HepG2 (cell line): ENCODE results near the gene EDAR. TPM values are rescaled to one million over a fixed set of nuclear protein-coding genes. Genes with fewer than 3 reads are reported as not detected.
A peak's percentile ranks its signal among the peaks of the same experiment; 100 is the strongest.

Experiments
- ATF7 ChIP-seq, 2 experiments: fragments of 450-650 bp in 1 of 2; sonication (generic) in 1 of 2; formaldehyde crosslinking in 1 of 2; IDR thresholded peaks; 2 replicates each; pipeline versions ENCODE4 v1.4.0 to v1.6.1; 2016 to 2020; ENCODE audit warnings: antibody characterized with exemption in 1 of 2, mild to moderate bottlenecking in 1 of 2, missing genetic modification reagents in 1 of 2
- CHD2 ChIP-seq: IDR thresholded peaks from 2 replicates; pipeline ENCODE4 v1.6.1; 2011; ENCODE audit warnings: low read depth, low read length, improper control_type of control experiment
- KDM5A ChIP-seq: fragments of 200-600 bp; sonication (generic); IDR thresholded peaks from 2 replicates; pipeline ENCODE4 v1.7.0; 2018; ENCODE audit warnings: antibody characterized with exemption, mild to moderate bottlenecking, low read length, borderline replicate concordance
- KLF11 ChIP-seq: IDR thresholded peaks from 2 replicates; pipeline ENCODE4 v1.6.1; 2016; ENCODE audit warnings: missing compliant biosample characterization
- NBN ChIP-seq: fragments of 450-650 bp; conservative IDR thresholded peaks from 2 replicates; pipeline ENCODE4 v1.6.1; 2017
- PAWR ChIP-seq: sonication (generic); formaldehyde crosslinking; IDR thresholded peaks from 2 replicates; pipeline ENCODE4 v1.4.0; 2020; ENCODE audit warnings: missing genetic modification reagents, mild to moderate bottlenecking, borderline replicate concordance
- PHF5A ChIP-seq: IDR thresholded peaks from one replicate; pipeline ENCODE4 v1.6.1; 2018; ENCODE audit warnings: low read depth, missing genetic modification reagents; ENCODE audit not compliant: unreplicated experiment
- SCMH1 ChIP-seq: sonication (generic); formaldehyde crosslinking; IDR thresholded peaks from 2 replicates; pipeline ENCODE4 v1.9.0; 2021; ENCODE audit warnings: missing genetic modification reagents, mild to moderate bottlenecking, borderline replicate concordance
- XRCC5 ChIP-seq: fragments of 200-400 bp; formaldehyde crosslinking; optimal IDR thresholded peaks from 2 replicates; pipeline ENCODE3; 2017; ENCODE audit warnings: mild to moderate bottlenecking, low read length
- ZC3H4 ChIP-seq: sonication (generic); formaldehyde crosslinking; IDR thresholded peaks from 2 replicates; pipeline ENCODE4 v1.4.0; 2020; ENCODE audit warnings: missing genetic modification reagents, borderline replicate concordance
- ZFP1 ChIP-seq: IDR thresholded peaks from 2 replicates; pipeline ENCODE4 v1.6.1; 2016
- ZNF354B ChIP-seq: sonication (generic); formaldehyde crosslinking; IDR thresholded peaks from 2 replicates; pipeline ENCODE4 v1.8.0; 2022; ENCODE audit warnings: mild to moderate bottlenecking, missing genetic modification reagents
- ZNF44 ChIP-seq: sonication (generic); formaldehyde crosslinking; IDR thresholded peaks from 2 replicates; pipeline ENCODE4 v1.5.1; 2020; ENCODE audit warnings: mild to moderate bottlenecking, missing genetic modification reagents
- ZNF605 ChIP-seq: sonication (generic); formaldehyde crosslinking; IDR thresholded peaks from 2 replicates; pipeline ENCODE4 v1.8.0; 2022; ENCODE audit warnings: mild to moderate bottlenecking, missing genetic modification reagents
- ZNF7 ChIP-seq: IDR thresholded peaks from 2 replicates; pipeline ENCODE4 v1.6.1; 2016; ENCODE audit warnings: missing biosample characterization, missing genetic modification reagents
- ZNF703 ChIP-seq: sonication (generic); formaldehyde crosslinking; IDR thresholded peaks from 2 replicates; pipeline ENCODE4 v1.5.1; 2020; ENCODE audit warnings: missing genetic modification reagents, mild to moderate bottlenecking, moderate library complexity, borderline replicate concordance
- ZSCAN25 ChIP-seq: sonication (generic); formaldehyde crosslinking; IDR thresholded peaks from 2 replicates; pipeline ENCODE4 v1.8.0; 2022; ENCODE audit warnings: mild to moderate bottlenecking, missing genetic modification reagents
- polyA plus RNA-seq, 8 experiments: library from polyadenylated mRNA; depleted of rRNA in 3 of 8; stranded (reverse) in 7 of 8; unstranded in 1 of 8; fragments of >200 nt; fragmentation: Illumina TruSeq in 4 of 8; extraction: Trizol in 4 of 8; gene quantifications; 2 replicates each; pipeline versions ENCODE4 v1.2.1 to v1.2.3, GENCODE V29; 2011 to 2016; ENCODE audit warnings: low read depth in 4 of 8, missing spikeins in 1 of 8, mixed read lengths in 1 of 8; ENCODE audit not compliant: insufficient read depth in 1 of 8
- total RNA-seq, 5 experiments: library from RNA; depleted of rRNA; stranded (reverse); fragments of >200 nt; fragmentation: Illumina TruSeq; extraction: Trizol; gene quantifications; 2 replicates each; pipeline ENCODE4 v1.2.3, GENCODE V29; 2016; ENCODE audit warnings: low read depth in 1 of 5
- TF ChIP-seq, protein P1 (sequence below): sonication (generic); formaldehyde crosslinking; conservative IDR thresholded peaks from 2 replicates; pipeline ENCODE4 v1.4.0; 2020; ENCODE audit warnings: mild to moderate bottlenecking, missing genetic modification reagents, moderate library complexity
- TF ChIP-seq, protein P2 (sequence below): sonication (generic); formaldehyde crosslinking; IDR thresholded peaks from 2 replicates; pipeline ENCODE4 v1.8.0; 2023; ENCODE audit warnings: mild to moderate bottlenecking, missing genetic modification reagents
- TF ChIP-seq, protein P3 (sequence below): sonication (generic); formaldehyde crosslinking; IDR thresholded peaks from 2 replicates; pipeline ENCODE4 v1.4.0; 2020; ENCODE audit warnings: mild to moderate bottlenecking, missing genetic modification reagents
- TF ChIP-seq, protein P4 (sequence below): sonication (generic); formaldehyde crosslinking; IDR thresholded peaks from 2 replicates; pipeline ENCODE4 v1.4.0; 2020; ENCODE audit warnings: missing genetic modification reagents; ENCODE audit errors: not compliant biosample characterization
- TF ChIP-seq, protein P5 (sequence below): sonication (generic); formaldehyde crosslinking; IDR thresholded peaks from 2 replicates; pipeline ENCODE4 v1.4.0; 2020; ENCODE audit warnings: missing genetic modification reagents

EDAR gene
- total and polyA plus RNA-seq, 2 of the 13 experiments (the other 11 are each of a cell fraction or from before 2014, with no cell fraction given) = not detected

DNA sequence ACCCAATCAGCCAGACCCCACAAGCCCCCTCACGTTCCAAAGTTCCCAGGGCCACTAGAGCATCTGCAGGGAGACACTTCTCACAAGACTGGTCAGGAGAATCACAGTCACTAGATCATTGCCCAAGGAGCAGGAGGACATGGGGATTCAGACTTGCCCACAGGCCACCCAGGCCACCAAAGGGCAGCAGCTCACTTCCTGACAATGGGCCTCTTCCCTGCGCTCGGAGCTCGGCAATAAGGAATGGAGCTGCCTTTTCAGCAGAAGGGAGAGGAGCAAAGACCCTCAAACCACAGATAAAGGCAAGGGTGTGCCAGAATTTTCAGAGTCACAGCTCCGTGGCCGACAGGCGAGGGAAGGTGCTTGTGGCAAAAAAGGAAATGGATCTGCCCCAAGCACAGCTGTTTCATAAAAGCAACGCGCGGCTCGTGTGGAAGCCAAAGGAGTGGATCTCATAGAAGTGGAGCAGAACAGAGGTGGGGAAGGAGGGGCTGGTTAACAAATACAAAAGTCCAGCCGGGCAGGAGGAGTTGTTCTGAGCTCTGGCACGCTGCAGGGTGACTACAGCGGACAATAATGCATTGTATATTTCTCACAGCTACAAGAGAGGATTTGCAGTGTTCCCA lies 72.1 kb downstream of the EDAR start (continued):
- TF ChIP-seq, protein P1, sequence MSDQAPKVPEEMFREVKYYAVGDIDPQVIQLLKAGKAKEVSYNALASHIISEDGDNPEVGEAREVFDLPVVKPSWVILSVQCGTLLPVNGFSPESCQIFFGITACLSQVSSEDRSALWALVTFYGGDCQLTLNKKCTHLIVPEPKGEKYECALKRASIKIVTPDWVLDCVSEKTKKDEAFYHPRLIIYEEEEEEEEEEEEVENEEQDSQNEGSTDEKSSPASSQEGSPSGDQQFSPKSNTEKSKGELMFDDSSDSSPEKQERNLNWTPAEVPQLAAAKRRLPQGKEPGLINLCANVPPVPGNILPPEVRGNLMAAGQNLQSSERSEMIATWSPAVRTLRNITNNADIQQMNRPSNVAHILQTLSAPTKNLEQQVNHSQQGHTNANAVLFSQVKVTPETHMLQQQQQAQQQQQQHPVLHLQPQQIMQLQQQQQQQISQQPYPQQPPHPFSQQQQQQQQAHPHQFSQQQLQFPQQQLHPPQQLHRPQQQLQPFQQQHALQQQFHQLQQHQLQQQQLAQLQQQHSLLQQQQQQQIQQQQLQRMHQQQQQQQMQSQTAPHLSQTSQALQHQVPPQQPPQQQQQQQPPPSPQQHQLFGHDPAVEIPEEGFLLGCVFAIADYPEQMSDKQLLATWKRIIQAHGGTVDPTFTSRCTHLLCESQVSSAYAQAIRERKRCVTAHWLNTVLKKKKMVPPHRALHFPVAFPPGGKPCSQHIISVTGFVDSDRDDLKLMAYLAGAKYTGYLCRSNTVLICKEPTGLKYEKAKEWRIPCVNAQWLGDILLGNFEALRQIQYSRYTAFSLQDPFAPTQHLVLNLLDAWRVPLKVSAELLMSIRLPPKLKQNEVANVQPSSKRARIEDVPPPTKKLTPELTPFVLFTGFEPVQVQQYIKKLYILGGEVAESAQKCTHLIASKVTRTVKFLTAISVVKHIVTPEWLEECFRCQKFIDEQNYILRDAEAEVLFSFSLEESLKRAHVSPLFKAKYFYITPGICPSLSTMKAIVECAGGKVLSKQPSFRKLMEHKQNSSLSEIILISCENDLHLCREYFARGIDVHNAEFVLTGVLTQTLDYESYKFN (CRISPR knock-in tag) = peak; percentile 40; the same call in 1 of the 2 replicates
- no peak for TF ChIP-seq KLF11
- no peak for TF ChIP-seq ZNF7 (CRISPR knock-in tag)
- TF ChIP-seq, protein P2, sequence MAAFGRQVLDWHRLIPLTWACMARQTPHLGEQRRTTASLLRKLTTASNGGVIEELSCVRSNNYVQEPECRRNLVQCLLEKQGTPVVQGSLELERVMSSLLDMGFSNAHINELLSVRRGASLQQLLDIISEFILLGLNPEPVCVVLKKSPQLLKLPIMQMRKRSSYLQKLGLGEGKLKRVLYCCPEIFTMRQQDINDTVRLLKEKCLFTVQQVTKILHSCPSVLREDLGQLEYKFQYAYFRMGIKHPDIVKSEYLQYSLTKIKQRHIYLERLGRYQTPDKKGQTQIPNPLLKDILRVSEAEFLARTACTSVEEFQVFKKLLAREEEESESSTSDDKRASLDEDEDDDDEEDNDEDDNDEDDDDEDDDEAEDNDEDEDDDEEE (CRISPR knock-in tag) = peak; percentile 28; the same call in 1 of the 2 replicates
- TF ChIP-seq KDM5A = no peak
- TF ChIP-seq ZFP1 = no peak
- TF ChIP-seq PHF5A (CRISPR knock-in tag) = no peak
- no peak for TF ChIP-seq ZNF703 (CRISPR knock-in tag)
- TF ChIP-seq SCMH1 (CRISPR knock-in tag) = no peak
- TF ChIP-seq ZC3H4 (CRISPR knock-in tag) = no peak
- TF ChIP-seq ATF7 (IDR thresholded peaks at IDR 0.05) = no peak
- TF ChIP-seq ATF7 (CRISPR knock-in tag; IDR thresholded peaks at IDR 0.05) = 0 out of 2 replicates have a peak, but pooled peaks have one; percentile 38
- TF ChIP-seq PAWR (CRISPR knock-in tag) = no peak
- TF ChIP-seq ZNF605 (CRISPR knock-in tag) = no peak
- TF ChIP-seq ZNF44 (CRISPR knock-in tag) = no peak
- TF ChIP-seq CHD2 = no peak
- TF ChIP-seq, protein P3, sequence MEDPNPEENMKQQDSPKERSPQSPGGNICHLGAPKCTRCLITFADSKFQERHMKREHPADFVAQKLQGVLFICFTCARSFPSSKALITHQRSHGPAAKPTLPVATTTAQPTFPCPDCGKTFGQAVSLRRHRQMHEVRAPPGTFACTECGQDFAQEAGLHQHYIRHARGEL = no peak
- TF ChIP-seq XRCC5 = peak; percentile 22
- TF ChIP-seq, protein P4, sequence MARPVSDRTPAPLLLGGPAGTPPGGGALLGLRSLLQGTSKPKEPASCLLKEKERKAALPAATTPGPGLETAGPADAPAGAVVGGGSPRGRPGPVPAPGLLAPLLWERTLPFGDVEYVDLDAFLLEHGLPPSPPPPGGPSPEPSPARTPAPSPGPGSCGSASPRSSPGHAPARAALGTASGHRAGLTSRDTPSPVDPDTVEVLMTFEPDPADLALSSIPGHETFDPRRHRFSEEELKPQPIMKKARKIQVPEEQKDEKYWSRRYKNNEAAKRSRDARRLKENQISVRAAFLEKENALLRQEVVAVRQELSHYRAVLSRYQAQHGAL (CRISPR knock-in tag) = no peak
- no peak for TF ChIP-seq ZNF354B (CRISPR knock-in tag)
- TF ChIP-seq NBN = no peak
- TF ChIP-seq, protein P5, sequence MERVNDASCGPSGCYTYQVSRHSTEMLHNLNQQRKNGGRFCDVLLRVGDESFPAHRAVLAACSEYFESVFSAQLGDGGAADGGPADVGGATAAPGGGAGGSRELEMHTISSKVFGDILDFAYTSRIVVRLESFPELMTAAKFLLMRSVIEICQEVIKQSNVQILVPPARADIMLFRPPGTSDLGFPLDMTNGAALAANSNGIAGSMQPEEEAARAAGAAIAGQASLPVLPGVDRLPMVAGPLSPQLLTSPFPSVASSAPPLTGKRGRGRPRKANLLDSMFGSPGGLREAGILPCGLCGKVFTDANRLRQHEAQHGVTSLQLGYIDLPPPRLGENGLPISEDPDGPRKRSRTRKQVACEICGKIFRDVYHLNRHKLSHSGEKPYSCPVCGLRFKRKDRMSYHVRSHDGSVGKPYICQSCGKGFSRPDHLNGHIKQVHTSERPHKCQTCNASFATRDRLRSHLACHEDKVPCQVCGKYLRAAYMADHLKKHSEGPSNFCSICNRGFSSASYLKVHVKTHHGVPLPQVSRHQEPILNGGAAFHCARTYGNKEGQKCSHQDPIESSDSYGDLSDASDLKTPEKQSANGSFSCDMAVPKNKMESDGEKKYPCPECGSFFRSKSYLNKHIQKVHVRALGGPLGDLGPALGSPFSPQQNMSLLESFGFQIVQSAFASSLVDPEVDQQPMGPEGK (CRISPR knock-in tag) = peak; percentile 38; the same call in 1 of the 2 replicates
- peak; percentile 89; the same call in 1 of the 2 replicates for TF ChIP-seq ZSCAN25 (CRISPR knock-in tag)
